HG03378 (cell line): ENCODE data around the gene CNDP1.
"Not testable (repeated sequence)": the region's sequence is repeated elsewhere in the genome, so short reads cannot be mapped to it uniquely, and the experiment has no call there.

ENCODE experiments used
- ATAC-seq: cut with Tn5 transposase; IDR thresholded peaks from one replicate; pipeline ENCODE4 v1.9.1; 2021; ENCODE audit warnings: mild to moderate bottlenecking, moderate library complexity; ENCODE audit not compliant: unreplicated experiment

CNDP1 gene

GRCh38 chr18:74534150-74534969, at the start of gene CNDP1:
CNDP1 (plus strand) TSS chr18:74534500; CDS start chr18:74534668, 168 bp downstream.
- no peak for ATAC-seq

- no peak for ATAC-seq
Measured at GRCh38 chr18:74486119-74486849, 48.0 kb upstream of the CNDP1 start.

- no peak for ATAC-seq
Measured at GRCh38 chr18:74488354-74488753, 45.9 kb upstream of the CNDP1 start.

GRCh38 chr18:74488864-74489263, 45.4 kb upstream of the CNDP1 start:
- no peak for ATAC-seq

GRCh38 chr18:74489676-74490075, 44.6 kb upstream of the CNDP1 start:
- ATAC-seq = no peak

GRCh38 chr18:74492259-74492658, 42.0 kb upstream of the CNDP1 start:
- no peak for ATAC-seq

GRCh38 chr18:74493689-74494088, 40.6 kb upstream of the CNDP1 start:
- ATAC-seq = peak; percentile 39

GRCh38 chr18:74494514-74494913, 39.8 kb upstream of the CNDP1 start:
- no peak for ATAC-seq

GRCh38 chr18:74495581-74496507, 38.5 kb upstream of the CNDP1 start, which contains the start of gene CNDP2:
CNDP2 (plus strand) TSS chr18:74496363; CDS start chr18:74499974, 3,611 bp downstream.
- peak; percentile 56 for ATAC-seq

- peak; percentile 4 for ATAC-seq
Measured at GRCh38 chr18:74496508-74497323, 37.6 kb upstream of the CNDP1 start.

- no peak for ATAC-seq
Measured at GRCh38 chr18:74497324-74497676, 37.0 kb upstream of the CNDP1 start.

- ATAC-seq = no peak
Measured at GRCh38 chr18:74497778-74498177, 36.5 kb upstream of the CNDP1 start.

- ATAC-seq = peak; percentile 48
Measured at GRCh38 chr18:74498712-74499627, 35.3 kb upstream of the CNDP1 start.

- peak; percentile 41 for ATAC-seq
Measured at GRCh38 chr18:74499633-74500032, 34.7 kb upstream of the CNDP1 start.

GRCh38 chr18:74500372-74500771, 33.9 kb upstream of the CNDP1 start:
- ATAC-seq = no peak

GRCh38 chr18:74500774-74501173, 33.5 kb upstream of the CNDP1 start:
- ATAC-seq = not testable (repeated sequence)

GRCh38 chr18:74501386-74501785, 32.9 kb upstream of the CNDP1 start:
- no peak for ATAC-seq

- no peak for ATAC-seq
Measured at GRCh38 chr18:74503137-74503536, 31.2 kb upstream of the CNDP1 start.

- no peak for ATAC-seq
Measured at GRCh38 chr18:74505776-74506175, 28.5 kb upstream of the CNDP1 start.
